Body of pancreas (tissue), 4 donors: ENCODE measurements around the gene DNM3. TPM values are rescaled to one million over a fixed set of nuclear protein-coding genes. Genes with fewer than 3 reads are reported as not detected.

Experiments used
- ATAC-seq: fragments of 150-250 bp; one replicate; pipeline ENCODE4 v1.9.1; 2016
- DNase-seq, 4 donors: peaks; one replicate each; pipeline ENCODE4 v3.0.0-alpha.2; 2019
- H3K27ac ChIP-seq, 4 donors: fragments of 200-600 bp; sonication (generic); 1 replicate in 3 of 4; 2 replicates in 1 of 4; pipeline versions ENCODE4 v1.5.1 to v1.6.1; 2016 to 2019; ENCODE audit warnings: mild to moderate bottlenecking in 1 of 4, mixed read lengths in 1 of 4, moderate library complexity in 1 of 4
- H3K27me3 ChIP-seq, 2 donors: fragments of 200-600 bp; sonication (generic); one replicate each; pipeline ENCODE4 v1.6.0; 2016; ENCODE audit warnings: mild to moderate bottlenecking in 1 of 2
- H3K36me3 ChIP-seq, 2 donors: fragments of 200-600 bp; sonication (generic); replicated peaks in 1 of 2; 2 replicates each; pipeline ENCODE4 v1.5.1; 2016; ENCODE audit warnings: low read depth in 2 of 2; ENCODE audit not compliant: insufficient read depth in 1 of 2
- H3K4me1 ChIP-seq: fragments of 200-600 bp; sonication (generic); one replicate; pipeline ENCODE4 v1.6.0; 2016
- H3K4me3 ChIP-seq, 2 donors: fragments of 200-600 bp; sonication (generic); 1 replicate in 1 of 2; 2 replicates in 1 of 2; pipeline ENCODE4 v1.5.1; 2016 to 2019
- H3K9me3 ChIP-seq, 3 donors: fragments of 200-600 bp; sonication (generic); 1 replicate in 2 of 3; 2 replicates in 1 of 3; pipeline ENCODE4 v1.5.1; 2016
- CTCF ChIP-seq, 7 experiments: fragments of 450-650 bp in 4 of 7; fragments of 200-600 bp in 3 of 7; sonication (generic) in 3 of 7; IDR thresholded peaks; one replicate each; pipeline ENCODE4 v1.5.1; 2016 to 2019; ENCODE audit warnings: antibody characterized with exemption in 7 of 7
- POLR2A ChIP-seq, 3 donors: fragments of 450-650 bp; IDR thresholded peaks; one replicate each; pipeline ENCODE4 v1.6.1; 2016; ENCODE audit warnings: antibody characterized with exemption in 3 of 3, mild to moderate bottlenecking in 2 of 3
- WGBS, 2 donors: methylation state at CpG; one replicate each; pipeline ENCODE4 v1.1.5; 2017; 5-methylcytosine and 5-hydroxymethylcytosine counted together
- intact Hi-C: fragments of 100-400 bp; cut with DNase I; formaldehyde crosslinking; loops from one replicate; pipeline ENCODE4 v1.15.1; 2023
- total RNA-seq, 2 donors: library from RNA; depleted of rRNA; stranded (reverse); fragments of >200 nt; gene quantifications; one replicate each; pipeline ENCODE4 v1.1.0, GENCODE V29; 2016

DNM3 gene
- total RNA-seq, 2 donors from 2014 or later: 2.9 to 4.0 TPM

- intact Hi-C loops: no loop called here
- Histone ChIP-seq H3K27ac (no peak overlapping the region), H3K4me3 (no peak overlapping the region), H3K9me3 (no peaks in the 10 kb centered on the region), H3K36me3 (no peaks in the 10 kb centered on the region), H3K4me1 (no peaks in the 10 kb centered on the region), H3K27me3 (no peaks in the 10 kb centered on the region)
- ATAC-seq (no peak), DNase-seq (no peak)
- 92 to 97% methylated on average over 1 of the region's 1 CpG for WGBS, 2 donors
- TF ChIP-seq CTCF (IDR thresholded peaks at IDR 0.05) (no peak), POLR2A (IDR thresholded peaks at IDR 0.05) (no peak)
These were observed 550.7 kb downstream of the DNM3 start for GRCh38 chr1:172391976-172392375.

GRCh38 chr1:172393354-172393753, 552.1 kb downstream of the DNM3 start:
- H3K4me1 ChIP-seq: peaks cover 4% of the 10 kb centered on the region
- H3K27ac ChIP-seq: peak overlapping the region in 1 of 4 donors; percentile 26
- WGBS, 2 donors: 83 to 91% methylated on average over 5 of the region's 5 CpGs
- no peak for TF ChIP-seq POLR2A (IDR thresholded peaks at IDR 0.05)
- no peak for TF ChIP-seq CTCF (IDR thresholded peaks at IDR 0.05)
- H3K36me3 ChIP-seq: no peaks in the 10 kb centered on the region
- H3K27me3 ChIP-seq: no peaks in the 10 kb centered on the region
- DNase-seq: peak in 1 of 4 donors; percentile 20
- intact Hi-C loops: no loop called here
- no peak overlapping the region for H3K4me3 ChIP-seq
- no peak for ATAC-seq
- no peaks in the 10 kb centered on the region for H3K9me3 ChIP-seq

- Histone ChIP-seq H3K4me1 (peaks cover 8% of the 10 kb centered on the region), H3K4me3 (no peak overlapping the region), H3K36me3 (no peaks in the 10 kb centered on the region), H3K27me3 (no peaks in the 10 kb centered on the region), H3K9me3 (no peaks in the 10 kb centered on the region), H3K27ac (peak overlapping the region in 1 of 4 donors; percentile 13)
- WGBS, 2 donors: 30 to 33% methylated on average over 4 of the region's 4 CpGs
- ATAC-seq (no peak), DNase-seq (peak in 1 of 4 donors; percentile 18)
- TF ChIP-seq CTCF (IDR thresholded peaks at IDR 0.05): no peak
- no peak for TF ChIP-seq POLR2A (IDR thresholded peaks at IDR 0.05)
- intact Hi-C loops: no loop called here
These were observed 552.9 kb downstream of the DNM3 start for GRCh38 chr1:172394141-172394751.

GRCh38 chr1:172394811-172395210, 553.5 kb downstream of the DNM3 start:
- H3K4me3 ChIP-seq: no peak overlapping the region
- H3K36me3 ChIP-seq: no peaks in the 10 kb centered on the region
- intact Hi-C loops: no loop called here
- H3K27me3 ChIP-seq: no peaks in the 10 kb centered on the region
- TF ChIP-seq CTCF (IDR thresholded peaks at IDR 0.05): no peak
- TF ChIP-seq POLR2A (IDR thresholded peaks at IDR 0.05): no peak
- H3K4me1 ChIP-seq: peaks cover 9% of the 10 kb centered on the region
- DNase-seq (no peak), ATAC-seq (no peak)
- 93 to 94% methylated on average over 5 of the region's 5 CpGs for WGBS, 2 donors
- H3K9me3 ChIP-seq: no peaks in the 10 kb centered on the region
- no peak overlapping the region for H3K27ac ChIP-seq

- WGBS, 2 donors: 95 to 96% methylated on average over 3 of the region's 3 CpGs
- Histone ChIP-seq H3K4me3 (no peak overlapping the region), H3K9me3 (no peaks in the 10 kb centered on the region), H3K4me1 (peaks cover 9% of the 10 kb centered on the region), H3K27me3 (no peaks in the 10 kb centered on the region), H3K27ac (no peak overlapping the region), H3K36me3 (no peaks in the 10 kb centered on the region)
- intact Hi-C loops: no loop called here
- DNase-seq (no peak), ATAC-seq (no peak)
- no peak for TF ChIP-seq POLR2A (IDR thresholded peaks at IDR 0.05)
- TF ChIP-seq CTCF (IDR thresholded peaks at IDR 0.05): no peak
These were observed 554.3 kb downstream of the DNM3 start for GRCh38 chr1:172395576-172395975.
